Endothelial cell of umbilical vein (primary cell): ENCODE results near the gene NRXN3.

ENCODE experiments used
- EZH2 ChIP-seq: IDR thresholded peaks from 2 replicates; pipeline ENCODE4 v1.6.1; 2012; ENCODE audit warnings: borderline replicate concordance, low read depth, mild to moderate bottlenecking, moderate library complexity, low read length, inconsistent platforms; ENCODE audit not compliant: severe bottlenecking
- JUN ChIP-seq: IDR thresholded peaks from 2 replicates; pipeline ENCODE4 v1.6.1; 2011; ENCODE audit warnings: borderline replicate concordance, low read depth; ENCODE audit not compliant: insufficient read length, insufficient read depth
- MYC ChIP-seq: IDR thresholded peaks from one replicate; pipeline ENCODE4 v1.6.1; 2011; ENCODE audit warnings: mild to moderate bottlenecking, low read depth, low read length
- POLR2A ChIP-seq: IDR thresholded peaks from 2 replicates; pipeline ENCODE4 v1.6.1; 2012; ENCODE audit warnings: low read depth, mild to moderate bottlenecking, control low read depth, low read length
- POLR2AphosphoS5 ChIP-seq: IDR thresholded peaks from 2 replicates; pipeline ENCODE4 v1.6.1; 2012; ENCODE audit warnings: low read depth, mild to moderate bottlenecking, control low read depth, low read length, moderate library complexity; ENCODE audit not compliant: insufficient read depth
- TF ChIP-seq, protein P1 (sequence below), 2 donors: IDR thresholded peaks; 1 replicate in 1 of 2; 2 replicates in 1 of 2; pipeline ENCODE4 v1.5.1; 2011; ENCODE audit warnings: low read length in 2 of 2, mild to moderate bottlenecking in 2 of 2, moderate library complexity in 2 of 2, control low read depth in 1 of 2, inconsistent platforms in 1 of 2, low read depth in 1 of 2; ENCODE audit not compliant: insufficient read depth in 1 of 2; ENCODE audit errors: extremely low read depth in 1 of 2

DNA sequence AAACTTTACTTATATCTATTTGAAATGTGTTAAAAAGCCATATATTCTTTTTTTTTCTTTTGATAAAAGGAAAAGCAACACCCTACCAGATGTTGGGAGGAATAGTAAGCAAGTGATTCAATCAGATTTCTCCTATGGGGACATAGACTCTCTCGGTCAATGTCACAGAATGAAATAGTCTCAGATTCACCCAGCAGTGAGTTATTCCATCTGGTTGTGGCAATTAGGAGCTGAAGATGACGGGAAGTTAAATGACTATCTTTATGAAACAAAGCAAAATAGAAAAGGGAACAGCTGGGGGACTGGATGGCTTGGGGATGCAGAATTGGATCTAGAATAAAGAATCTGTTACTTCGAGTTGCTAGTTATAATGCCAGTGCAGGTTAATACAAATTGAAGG is 857.0 kb downstream of the NRXN3 start:
- TF ChIP-seq EZH2 (no peak), JUN (no peak), MYC (no peak), POLR2A (no peak), POLR2AphosphoS5 (no peak)
- TF ChIP-seq, protein P1, sequence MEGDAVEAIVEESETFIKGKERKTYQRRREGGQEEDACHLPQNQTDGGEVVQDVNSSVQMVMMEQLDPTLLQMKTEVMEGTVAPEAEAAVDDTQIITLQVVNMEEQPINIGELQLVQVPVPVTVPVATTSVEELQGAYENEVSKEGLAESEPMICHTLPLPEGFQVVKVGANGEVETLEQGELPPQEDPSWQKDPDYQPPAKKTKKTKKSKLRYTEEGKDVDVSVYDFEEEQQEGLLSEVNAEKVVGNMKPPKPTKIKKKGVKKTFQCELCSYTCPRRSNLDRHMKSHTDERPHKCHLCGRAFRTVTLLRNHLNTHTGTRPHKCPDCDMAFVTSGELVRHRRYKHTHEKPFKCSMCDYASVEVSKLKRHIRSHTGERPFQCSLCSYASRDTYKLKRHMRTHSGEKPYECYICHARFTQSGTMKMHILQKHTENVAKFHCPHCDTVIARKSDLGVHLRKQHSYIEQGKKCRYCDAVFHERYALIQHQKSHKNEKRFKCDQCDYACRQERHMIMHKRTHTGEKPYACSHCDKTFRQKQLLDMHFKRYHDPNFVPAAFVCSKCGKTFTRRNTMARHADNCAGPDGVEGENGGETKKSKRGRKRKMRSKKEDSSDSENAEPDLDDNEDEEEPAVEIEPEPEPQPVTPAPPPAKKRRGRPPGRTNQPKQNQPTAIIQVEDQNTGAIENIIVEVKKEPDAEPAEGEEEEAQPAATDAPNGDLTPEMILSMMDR (IDR thresholded peaks at IDR 0.05; ENCODE audit: extremely low read depth in 1 of 2, insufficient read depth in 1 of 2, low read depth in 1 of 2, low read length in 2 of 2), result no peak
